Left renal pelvis (tissue), 4 donors: ENCODE data around the gene FBXL13. TPM values are rescaled to one million over a fixed set of nuclear protein-coding genes. Genes with fewer than 3 reads are reported as not detected.
"Not testable (repeated sequence)": the region's sequence is repeated elsewhere in the genome, so short reads cannot be mapped to it uniquely, and the experiment has no call there.

Experiments used
- DNase-seq, 4 donors: peaks; one replicate each; pipeline ENCODE4 v3.0.0-alpha.2; 2013; ENCODE audit warnings: low read depth in 4 of 4, low spot score in 3 of 4
- polyA plus RNA-seq, 4 donors: library from polyadenylated mRNA; unstranded; fragments of 120-200 nt; gene quantifications; one replicate each; pipeline ENCODE4 v1.2.1, GENCODE V29; 2013; ENCODE audit not compliant: insufficient read length in 4 of 4

Gene FBXL13
- polyA plus RNA-seq, 4 donors: 1.1 to 2.6 (median 2.4) TPM

DNA sequence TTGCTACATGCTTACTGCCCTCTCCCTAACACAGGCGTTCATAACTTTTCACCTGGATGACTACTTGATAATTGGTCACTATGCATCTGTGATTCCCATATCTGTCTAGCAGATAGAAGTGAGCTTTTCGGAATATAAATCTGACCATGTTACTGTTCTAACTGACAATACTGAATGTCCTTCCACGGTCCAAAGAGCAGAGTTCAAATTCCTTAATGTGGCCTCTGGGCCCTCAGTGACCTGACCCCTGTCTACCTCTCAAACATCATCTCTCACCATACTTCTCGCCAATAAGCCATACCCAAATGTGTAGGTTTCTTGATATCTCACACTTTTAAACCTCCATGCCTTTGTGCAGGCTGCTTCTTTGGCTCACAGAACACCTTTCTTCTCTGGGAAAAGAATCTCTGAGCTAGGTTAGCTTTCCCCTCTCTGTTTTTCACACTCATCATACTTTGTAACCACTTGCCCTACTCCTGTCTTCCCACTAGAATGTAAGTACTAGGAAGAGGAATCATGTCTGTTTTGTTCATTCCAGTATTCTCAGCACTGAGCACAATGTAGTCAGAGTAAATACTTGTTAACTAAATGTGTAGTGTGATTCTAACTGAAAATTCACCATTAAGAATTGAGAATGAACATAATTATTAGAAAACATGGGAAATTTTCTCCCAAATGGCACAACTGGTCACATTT, 201.0 kb downstream of the FBXL13 start:
- DNase-seq: no peak

DNA sequence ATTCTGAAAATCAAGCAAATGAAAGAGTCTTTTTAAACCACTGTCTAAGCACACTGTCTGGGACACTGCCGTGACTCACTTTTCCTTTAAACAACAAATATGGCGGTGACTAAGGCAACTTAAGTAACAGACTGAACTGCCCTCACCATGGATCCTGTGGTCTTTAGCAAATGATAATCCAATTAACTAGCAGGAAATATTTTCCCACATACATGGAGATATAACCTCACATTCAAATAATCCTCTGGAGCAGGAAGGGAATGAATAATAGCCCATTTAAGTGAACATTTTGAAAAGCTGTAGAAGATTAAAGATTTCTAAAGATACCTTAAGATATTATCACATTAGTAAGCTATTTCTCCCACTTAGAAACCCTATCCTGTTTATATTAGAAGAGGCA, 202.1 kb downstream of the FBXL13 start:
- no peak for DNase-seq

DNA sequence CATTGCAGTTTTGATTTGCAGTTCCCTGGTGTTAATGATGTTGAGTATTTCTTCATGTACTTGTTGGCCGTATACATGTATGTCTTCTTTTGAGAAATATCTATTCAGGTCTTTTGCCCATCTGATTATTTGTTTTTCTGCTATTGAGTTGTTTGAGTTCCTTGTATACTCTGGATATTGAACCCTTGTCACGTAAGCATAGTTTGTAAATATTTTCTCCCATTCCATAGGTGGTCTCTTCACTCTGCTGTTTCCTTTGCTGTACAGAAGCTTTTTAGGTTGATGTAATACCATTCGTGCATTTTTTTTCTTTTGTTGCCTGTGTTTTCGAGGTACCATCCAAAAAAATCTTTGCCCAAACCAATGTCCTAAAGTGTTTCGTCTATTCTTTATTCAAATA, 205.4 kb downstream of the FBXL13 start:
- DNase-seq: no peak

DNA sequence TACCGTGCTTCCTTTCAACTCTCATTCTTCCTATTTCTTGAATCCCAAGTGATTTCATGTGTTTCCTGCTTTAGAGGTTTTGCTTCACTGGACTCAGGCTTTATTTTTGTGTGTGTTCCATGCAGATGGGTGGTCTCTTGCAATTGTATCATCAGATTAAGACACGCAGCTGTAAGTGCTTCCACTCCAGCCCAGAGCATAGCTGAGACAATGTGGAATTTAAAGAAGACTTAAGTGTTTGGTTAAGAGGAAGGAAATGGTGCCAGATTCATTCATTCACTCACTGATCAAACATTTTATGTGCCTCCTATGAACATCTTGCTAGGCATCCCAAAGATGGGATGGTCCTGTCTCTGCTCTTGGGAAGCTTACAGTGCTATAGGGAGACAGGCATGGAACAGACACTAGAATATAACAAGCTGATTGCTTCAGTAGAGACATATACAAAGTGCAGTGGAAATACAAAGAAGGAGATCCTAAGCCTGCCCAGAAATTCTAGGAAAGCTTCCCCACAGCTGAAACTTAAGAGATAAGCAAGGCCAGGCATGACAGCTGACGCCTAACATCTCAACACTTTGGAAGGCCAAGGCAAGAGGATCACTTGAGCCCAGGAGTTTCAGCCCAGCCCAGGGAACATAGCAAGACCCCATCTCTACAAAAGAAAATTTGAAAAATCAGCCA, 207.9 kb downstream of the FBXL13 start:
- no peak for DNase-seq

DNA sequence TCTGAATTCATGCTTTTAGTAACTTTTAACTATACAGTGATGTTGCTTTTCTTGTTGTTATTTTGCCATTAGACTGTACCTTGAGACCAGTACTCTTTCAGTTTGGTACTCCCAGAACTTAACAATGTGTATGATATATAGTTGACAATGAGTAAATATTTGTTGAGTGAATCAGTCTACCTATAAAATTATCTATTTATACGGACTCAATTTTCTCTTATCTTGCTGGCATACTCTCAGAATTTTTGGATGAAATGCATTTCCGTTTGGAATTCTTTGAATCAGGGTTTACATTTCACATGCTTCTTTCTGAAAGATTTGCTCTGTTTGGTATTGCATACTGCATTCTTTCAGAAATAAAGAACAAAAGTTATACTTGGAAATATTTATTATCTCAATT, 209.6 kb downstream of the FBXL13 start:
- DNase-seq: no peak

DNA sequence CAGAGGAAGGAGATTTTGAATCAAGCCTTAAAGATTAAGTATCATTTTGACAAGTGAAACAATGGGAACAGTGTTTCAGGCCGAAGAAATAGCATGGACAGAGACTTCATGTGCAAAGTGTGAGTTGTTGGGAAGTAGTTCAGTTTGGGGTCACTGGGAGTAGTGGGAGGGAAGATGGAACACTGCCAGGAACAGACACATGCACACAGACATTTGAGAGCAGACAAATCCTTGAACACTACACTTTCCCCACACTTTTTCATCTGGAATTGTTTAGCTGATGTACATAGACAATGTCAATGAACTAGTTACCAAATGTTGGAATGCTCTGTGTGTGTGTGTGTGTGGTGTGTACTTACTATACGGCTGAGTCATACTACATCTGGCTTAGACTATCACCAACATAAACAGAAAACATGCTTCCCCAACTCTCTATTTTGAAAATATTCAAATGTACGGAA, 214.2 kb downstream of the FBXL13 start:
- DNase-seq: peak in 2 of 4 donors; percentile 36

DNA sequence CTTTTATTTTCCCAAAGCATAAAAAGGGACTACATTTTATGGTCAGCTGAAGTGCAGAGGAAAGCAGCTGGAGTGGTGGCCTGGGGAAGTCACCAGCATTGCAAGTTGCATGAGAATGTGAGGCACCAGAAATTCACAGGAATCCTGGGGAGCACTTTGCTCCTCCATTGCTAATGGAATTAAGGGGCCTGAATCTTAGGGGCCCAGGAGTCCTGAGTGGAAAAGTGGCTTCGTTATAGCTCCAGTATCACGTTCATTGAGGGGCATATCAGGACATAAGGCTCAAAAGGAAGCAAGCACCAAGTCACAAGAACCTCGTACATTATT, 214.8 kb downstream of the FBXL13 start:
- no peak for DNase-seq

DNA sequence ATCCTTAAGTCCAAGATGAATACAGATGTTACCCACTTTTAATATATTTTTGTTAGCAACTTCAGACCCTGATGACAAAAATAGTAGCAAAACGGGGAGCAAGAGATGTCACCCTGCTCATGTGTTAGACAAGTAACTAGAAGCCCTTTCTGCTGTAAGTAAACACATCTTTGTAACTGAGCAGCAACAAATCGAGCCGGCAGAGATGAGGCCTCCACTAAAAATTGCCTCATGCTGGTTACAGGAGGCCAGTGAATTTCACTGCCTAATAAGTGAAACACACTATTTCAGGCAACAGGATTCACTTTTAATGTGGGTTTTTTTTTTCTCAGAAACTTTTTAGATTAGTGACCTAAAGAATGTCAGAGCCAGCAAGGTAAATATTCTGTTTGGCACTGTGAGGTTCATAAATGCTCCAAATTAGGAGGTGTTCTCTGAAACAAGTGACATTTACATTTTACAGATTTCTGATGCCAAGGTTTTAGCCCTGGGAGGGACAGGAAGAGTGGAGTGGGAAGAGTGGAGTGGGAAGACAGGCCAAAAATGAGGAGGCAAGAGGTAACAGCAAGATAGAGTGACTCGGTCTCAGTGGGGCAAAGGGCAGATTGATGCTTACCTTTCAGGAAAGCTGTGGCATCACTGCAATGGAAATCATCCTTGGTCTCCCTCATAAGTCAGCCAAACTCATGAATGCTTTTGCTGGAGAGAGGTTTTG, 215.4 kb downstream of the FBXL13 start:
- no peak for DNase-seq

DNA sequence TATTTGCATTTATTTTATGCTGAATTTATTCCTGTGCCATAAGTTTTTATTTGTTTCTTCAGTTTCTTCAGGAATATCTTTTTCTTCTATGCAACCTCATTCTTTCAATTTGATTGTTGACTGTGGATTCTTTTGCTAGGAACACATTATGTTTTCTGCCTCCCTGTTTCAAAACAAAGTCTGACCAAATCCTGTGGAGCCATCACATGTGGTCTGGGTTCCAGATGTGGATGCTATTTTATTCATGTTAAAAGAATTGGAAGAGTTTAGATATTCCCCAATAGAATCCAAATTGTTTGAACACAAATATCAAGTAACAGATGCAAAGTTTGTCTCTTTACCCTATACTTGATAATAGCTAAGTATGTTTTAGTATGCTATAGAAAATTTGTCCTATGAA, 218.6 kb downstream of the FBXL13 start:
- DNase-seq: no peak

DNA sequence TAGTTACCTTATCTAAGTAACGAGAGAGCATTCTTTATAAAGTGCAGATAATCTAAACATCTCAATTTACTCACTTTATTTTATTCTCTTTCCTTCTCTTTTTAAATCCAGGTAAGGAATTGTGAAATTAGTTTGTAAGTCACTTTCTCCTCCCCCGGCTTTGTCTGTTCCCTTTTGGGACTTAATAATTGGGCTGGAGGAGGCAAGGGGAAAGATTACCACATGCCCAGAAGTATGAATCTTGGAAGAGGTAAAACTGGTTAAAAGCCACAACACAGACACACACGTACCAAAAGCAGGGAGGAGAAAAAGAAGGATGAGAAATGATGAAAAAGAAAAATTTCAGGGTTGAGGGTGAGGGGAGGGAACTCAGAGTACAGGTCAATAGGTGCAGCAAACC, 225.1 kb downstream of the FBXL13 start:
- DNase-seq: no peak

DNA sequence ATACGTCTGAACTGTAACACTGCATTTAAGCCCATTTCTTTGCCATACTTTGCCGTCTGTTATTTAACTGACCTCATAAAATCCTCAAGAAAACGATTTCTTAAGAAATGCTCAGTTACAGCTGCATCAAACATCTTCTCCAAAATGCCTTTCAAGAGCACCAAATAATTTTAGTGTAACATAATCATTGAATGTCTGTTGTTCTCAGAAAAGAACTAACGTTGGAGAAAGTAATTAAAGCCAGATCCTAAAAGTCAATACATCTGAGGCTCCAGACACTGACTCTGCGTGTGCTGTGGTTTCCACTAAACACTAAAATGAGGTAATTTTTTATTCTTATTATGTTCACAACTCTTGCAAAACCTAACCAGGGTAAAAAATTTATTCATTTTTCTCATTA, 225.5 kb downstream of the FBXL13 start:
- no peak for DNase-seq

DNA sequence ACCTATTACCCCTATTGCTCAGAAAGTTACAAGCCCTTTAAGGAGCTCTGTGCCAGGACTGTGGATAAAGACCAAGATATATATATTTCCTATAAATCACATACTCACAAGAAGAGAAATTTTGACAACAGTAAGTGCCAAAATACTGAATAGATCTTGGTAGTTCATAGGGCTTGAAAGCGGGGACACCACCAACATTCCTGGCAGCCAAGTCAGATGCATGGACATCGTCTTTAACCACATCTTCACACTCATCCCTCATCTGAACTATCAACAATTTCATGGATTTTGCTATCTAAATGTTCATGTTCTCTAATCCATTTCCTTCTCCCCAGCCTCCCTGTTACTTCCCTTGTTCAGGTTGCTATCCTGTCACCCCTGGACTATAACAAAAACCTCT, 229.2 kb downstream of the FBXL13 start:
- DNase-seq: no peak

DNA sequence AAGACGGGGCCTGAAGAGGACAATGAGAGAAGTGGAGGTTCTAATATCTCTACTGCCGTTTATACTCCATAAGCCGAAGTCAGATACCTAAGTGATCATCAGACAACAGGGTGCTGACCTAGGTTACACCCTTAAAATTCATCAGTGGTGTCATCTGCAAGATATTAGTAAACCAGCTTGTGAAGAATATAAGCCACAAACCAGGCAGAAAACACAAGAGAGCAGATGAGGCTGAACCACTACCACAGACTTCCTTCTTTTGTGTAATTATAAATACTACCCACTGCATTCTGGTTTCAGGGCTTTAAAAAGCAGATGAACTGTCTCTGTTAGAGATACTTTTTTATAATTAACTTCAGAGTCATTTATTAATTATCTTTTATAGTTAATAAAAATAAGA, 230.7 kb downstream of the FBXL13 start:
- DNase-seq: no peak

DNA sequence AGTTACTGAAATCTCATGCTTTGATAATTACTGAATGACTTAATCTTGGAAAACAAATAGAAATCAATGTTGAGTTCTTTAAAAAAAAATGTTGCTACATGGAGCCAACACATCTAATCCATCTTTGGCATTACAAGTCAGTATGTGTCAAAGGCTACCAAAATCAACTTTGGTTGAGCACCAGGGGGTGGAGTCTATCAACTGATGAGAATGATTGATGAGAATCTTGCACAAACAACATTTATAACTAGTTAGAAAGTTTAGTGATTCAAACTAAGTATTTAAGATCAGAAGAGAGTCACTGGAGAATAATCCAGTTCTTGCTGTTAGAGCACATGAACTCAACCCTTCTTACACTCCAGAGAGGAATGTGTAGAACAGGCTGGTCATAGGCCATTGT, 232.3 kb downstream of the FBXL13 start:
- DNase-seq: no peak

DNA sequence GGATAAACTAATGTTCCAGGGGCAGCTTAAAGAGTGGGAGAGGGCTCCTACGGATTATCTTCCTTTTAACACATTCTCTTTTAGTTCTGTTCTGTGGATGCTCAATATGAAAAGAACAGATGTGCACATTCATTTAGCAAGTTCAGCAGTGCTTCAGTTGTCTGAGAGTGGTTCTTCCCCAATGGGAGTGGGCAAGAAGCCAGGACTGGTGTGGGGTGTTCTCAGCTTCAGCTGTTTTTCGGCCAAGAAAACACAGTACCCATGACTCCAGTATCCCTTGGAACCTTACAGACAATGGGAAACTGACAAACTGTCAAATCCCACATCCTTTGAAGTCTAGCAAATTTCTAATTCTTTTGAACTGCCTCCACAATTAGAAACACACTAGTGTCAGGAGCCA, 233.3 kb downstream of the FBXL13 start:
- DNase-seq: no peak

DNA sequence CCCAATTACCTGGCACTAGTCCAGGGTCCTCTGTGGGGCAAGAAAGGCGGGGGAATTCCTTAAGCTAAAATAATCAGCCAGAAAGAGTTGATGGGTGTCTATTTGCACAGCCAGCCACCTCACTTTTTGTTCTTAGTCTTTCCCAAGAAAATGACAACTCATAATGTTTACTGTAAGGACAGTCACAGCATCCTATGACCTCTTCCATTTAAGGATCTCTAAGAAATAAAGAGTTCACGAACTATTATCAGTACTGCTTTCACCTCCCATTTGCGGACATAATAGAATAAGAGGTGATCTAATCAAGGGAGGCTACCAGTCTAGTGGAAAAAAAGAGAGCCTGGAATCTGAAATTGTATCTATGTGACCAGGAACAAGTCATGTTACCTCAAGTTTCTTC, 234.2 kb downstream of the FBXL13 start:
- no peak for DNase-seq

DNA sequence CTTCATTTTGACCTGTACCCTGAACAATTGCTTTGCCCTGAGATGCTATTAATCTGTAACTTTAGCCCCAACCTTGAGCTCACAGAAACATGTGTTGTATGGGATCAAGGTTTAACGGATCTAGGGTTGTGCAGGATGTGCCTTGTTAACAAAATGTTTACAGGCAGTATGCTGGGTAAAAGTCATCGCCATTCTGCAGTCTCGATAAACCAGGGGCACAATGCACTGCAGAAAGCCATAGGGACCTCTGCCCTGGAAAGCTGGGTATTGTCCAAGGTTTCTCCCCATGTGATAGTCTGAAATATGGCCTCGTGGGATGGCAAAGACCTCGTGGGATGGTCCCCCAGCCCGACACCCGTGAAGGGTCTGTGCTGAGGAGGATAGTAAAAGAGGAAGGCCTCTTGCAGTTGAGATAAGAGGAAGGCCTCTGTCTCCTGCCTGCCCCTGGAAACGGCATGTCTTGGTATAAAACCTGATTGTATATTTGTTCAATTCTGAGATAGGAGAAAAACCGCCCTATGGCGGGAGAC, 236.0 kb downstream of the FBXL13 start:
- not testable (repeated sequence) for DNase-seq

DNA sequence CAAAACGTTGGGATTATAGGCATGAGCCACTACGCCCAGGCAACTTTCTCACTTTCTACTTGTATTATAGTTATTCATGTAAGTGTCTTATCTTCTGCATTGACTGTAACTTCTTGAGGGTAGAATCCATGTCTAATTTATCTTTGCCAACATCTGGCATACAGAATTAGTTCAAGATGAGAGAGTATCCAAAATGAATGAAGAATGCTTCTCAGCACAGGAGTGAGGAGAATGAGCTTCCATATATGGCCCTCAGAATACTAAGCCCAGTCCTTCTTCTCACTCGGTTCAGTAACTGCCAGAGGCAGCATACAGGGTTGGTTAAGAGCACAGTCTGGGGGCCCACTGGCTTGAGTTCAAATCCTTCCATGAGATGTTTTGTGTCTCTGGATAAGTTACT, 236.8 kb downstream of the FBXL13 start:
- DNase-seq: no peak

DNA sequence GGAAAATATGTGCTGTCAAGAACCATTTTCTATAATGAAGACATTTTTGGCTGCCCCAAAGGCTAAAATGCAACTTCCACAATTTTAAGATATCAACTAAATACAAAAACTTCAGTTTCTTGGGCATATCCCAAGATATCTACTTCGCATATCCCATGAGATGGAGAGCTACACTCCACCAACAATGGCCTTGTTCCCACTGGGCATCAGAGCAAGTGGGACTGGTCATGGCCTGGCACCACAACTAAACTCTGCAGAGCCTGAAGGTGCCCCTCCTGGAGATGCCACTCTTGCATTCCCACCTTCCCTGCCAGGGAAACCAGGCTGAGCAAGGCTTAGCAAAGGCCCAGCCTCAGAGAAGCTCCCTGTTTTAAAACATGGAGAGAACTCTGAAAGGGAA, 237.6 kb downstream of the FBXL13 start:
- DNase-seq: no peak

DNA sequence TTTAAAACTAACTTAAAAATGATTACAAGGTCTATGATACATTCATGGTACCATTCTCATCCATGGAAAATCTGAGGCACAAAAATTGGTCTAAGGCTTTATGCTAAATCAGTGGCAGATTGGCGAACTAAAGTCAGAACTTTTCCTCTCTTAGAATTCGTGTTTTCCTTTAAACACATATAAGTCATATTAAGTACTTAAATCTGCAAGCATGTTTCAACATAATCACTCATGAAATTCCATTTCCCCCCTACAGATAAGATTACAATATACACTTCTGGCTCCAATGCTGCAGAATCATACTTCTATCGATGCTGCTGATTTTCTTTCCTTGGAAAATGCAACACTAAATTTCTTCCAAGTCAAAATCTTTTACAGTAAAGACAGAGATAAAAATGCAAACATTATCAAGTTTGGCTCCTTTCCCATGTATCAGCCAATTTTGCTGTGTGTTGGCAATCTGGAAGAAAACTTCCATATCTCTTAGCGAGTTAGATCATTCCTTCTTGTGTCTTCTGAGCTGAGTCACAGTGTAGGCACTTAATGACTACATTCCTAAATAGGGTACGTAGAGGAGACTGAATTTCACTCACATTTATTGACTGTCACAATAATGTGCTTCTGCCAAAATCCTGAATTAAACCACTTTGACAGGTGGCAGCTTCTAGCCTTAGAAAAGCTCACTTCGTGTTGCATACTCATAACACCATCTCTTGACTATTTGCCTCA, 238.2 kb downstream of the FBXL13 start:
- DNase-seq: no peak

DNA sequence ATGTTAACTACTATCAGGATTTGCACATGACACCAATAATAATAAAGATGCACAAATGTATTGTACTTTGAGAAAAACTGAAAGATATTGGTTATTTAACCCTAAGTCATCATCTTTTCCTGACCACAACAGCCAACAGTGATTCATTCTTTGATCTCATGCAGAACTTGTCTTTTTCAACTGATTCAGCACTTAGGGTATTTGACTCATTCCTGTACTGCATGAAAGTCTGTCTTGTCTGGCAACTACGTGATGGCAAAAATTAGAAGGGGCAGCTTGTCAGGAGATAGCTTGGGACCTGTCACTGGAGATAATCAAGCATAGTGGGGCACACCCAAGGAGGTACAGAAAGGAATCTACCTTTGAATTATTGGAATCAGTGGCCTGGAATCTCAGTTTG, 239.6 kb downstream of the FBXL13 start:
- no peak for DNase-seq
